GM19035 (cell line): Measurements from ENCODE around the gene COL2A1.

Experiments used
- ATAC-seq: cut with Tn5 transposase; IDR thresholded peaks from one replicate; pipeline ENCODE4 v1.9.1; 2021; ENCODE audit not compliant: unreplicated experiment

Gene COL2A1

DNA sequence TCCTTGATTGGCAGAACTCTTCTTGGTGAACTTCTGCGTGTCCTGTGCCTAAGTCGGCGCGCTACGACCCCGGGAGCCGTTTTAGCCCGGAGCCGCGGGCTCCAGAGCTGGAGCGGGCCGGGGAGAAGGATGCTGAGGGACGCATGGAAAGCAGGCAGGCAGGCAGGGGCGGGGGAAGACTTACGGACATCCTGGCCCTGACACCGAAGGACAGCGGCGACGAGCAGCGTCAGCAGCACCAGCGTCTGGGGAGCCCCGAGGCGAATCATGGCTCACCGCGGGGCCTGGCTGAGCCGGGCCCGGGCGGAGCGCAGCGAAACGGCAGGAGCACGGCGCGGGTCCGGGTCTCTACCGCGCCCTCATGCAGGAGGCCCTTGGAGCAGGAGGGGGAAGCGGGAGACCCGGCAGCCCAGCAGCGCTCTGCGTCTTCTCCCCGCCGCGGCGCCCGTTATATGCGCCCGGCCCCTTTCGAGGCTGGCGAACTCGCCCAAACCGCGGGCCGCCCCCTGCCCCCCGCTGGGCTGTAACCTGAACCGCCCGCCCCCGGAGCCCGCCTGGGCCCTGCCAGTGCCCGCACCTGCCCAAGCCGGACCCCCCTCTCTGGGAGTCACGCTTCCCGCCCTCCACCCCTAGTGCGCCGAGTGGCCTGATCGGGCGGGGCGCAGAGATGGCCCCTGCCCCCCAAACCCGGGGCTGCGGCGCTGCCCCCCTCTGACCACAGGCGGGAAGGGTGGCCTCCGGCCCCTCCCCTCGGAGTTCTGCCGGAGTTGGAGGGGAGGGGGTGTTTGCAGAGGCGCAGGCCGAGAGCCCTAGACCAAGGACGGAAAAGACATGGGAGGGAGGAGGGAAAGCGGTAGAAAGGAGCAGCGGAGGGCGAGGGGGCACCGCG is at the start of gene COL2A1:
Gene COL2A1 (minus strand): TSS at position 424 of the 889 bp plus-strand sequence. CDS start 155 bp downstream, at position 269.
- ATAC-seq = no peak

DNA sequence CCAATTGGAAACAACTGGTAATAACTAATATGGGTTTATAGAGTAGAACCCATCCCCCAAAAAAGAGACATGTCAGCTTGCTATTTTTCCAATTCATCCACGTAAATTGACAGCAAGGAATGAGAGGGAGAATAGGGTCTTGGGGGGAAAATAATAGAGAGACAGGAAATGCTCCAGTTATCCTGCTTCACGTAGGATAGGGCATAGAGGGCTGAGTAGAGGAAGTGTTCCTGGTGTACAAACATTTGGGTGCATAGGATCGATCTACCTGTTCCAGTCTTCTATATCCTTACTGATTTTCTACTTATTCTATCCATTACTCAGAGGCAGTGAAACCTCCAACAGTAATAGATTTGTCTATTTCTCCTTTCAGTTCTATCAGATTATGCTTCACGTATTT is 49.6 kb upstream of the COL2A1 start:
- no peak for ATAC-seq

DNA sequence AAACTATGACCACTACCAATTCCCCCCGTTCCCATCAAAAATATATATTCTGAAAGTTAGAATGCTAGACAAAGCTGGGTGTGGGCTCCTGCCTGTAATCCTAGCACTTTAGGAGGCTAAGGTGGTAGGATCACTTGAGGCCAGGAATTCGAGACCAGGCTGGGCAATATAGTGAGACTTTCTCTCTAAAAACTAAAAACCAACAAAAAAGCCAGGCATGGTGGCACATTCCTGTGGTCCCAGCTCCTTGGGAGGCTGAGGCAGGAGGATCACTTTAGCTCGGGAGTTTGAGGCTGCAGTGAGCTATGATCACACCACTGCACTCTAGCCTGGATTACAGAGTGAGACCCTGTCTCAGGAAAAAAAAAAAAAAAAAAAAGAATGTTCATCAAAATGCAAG is 48.8 kb upstream of the COL2A1 start:
- ATAC-seq = no peak

GRCh38 chr12:48051681-48052080 is 47.4 kb upstream of the COL2A1 start:
- ATAC-seq = no peak

DNA sequence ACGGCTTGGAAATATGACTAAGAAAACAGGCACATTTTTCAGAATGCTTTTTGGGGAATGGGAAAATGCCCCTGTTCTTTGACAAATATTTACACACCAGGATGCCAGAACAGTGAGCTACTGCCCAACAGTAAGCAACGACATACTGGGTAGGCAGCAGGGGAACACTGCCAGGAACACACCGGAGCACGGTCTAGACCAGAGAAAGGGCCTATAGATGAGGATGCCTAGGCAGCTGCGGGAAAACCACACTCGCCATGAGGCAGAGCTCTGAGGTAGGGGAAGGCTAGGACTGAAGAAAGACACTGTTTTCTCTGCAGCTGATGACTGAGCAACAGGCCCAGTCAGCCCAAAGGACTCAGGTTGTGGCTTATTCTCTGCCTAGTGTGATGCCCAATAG is 45.9 kb upstream of the COL2A1 start:
- no peak for ATAC-seq

DNA sequence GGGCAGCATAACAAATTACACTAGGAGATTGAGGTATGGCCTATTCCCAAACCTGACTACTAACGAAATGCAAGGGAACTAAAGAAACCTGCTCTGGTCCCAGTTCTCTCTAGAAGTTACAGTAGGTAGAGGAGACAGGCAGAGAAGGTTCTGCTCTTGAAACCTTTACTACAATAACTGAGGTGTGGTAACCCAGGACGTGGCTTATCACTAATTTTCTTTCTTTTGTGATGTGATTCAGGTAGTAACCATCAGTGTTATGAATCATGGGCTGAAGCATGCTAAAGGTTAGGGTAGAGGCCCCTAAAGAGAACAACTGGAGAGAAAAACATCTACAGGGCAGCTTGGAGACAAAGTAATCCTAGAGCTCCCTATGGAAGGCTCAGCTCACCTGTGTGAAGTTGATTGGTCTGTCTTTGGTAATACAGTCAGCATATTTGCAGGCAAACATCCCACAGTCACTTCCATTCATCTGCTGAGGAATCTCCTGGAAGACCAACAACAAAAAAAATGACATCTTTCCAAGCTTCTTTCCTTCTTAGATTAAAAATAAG is 41.8 kb upstream of the COL2A1 start:
- no peak for ATAC-seq

DNA sequence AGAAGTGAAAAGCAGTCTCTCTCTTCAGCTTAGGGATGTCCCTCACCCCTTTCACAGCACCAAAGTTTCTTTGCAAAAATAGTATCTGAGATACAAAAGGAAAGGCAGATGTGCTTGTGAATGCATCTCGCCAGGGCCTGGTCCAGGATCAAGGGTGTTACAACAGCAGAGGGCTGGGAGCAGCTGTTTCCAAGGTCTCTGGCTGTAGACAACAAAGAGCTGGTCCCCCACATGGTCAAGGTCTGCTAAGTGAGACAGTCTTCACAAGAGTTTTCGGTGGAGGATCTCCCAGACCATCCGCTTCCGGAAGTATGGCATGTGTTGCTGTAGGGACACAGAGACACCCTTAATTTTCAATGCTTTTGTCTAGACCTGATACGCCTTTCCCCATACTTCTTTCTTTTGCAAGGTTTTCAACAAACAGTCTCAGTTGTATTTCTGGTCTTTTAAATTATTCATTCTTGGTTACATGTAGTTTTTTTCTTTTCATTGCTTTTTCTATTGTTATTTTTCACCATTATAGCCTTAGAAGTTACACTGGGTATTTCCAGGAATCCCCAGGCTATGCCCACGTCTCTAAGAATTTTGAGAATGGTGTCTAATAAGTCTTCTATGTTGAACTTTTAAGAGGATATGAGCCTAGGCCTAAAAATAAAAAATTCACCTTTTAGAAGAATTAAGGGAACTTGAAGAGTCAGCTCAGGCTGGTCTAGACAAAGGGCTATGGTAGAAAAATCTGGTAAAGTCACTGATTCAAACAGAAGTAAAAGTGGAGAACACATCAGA is 41.0 kb upstream of the COL2A1 start:
- ATAC-seq = no peak

DNA sequence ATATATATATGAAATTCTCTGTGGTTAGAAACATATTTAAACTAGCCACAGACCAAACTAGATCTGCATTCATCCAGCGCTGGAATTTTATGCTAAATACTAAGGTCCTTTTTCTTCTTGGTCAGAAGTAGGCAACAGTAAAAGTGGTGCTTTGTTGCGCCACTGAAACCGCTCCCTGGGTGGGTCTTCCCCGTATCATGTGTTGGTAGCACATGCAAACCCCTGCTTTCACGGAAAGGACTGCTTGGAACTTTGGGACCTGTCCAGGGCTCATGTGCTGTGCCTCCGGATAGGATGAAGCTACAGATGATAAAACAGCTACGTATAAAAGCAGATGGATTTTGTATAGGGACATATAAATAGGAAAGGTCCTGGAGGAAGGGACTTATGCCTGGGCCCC is 40.1 kb upstream of the COL2A1 start:
- ATAC-seq = no peak

- ATAC-seq = no peak
Observed at GRCh38 chr12:48043771-48044170, 39.5 kb upstream of the COL2A1 start.

GRCh38 chr12:48041591-48042423 is 37.5 kb upstream of the COL2A1 start:
- no peak for ATAC-seq

- no peak for ATAC-seq
Observed at GRCh38 chr12:48040354-48040753, 36.1 kb upstream of the COL2A1 start.

GRCh38 chr12:48039151-48039550 is 34.9 kb upstream of the COL2A1 start:
- no peak for ATAC-seq

DNA sequence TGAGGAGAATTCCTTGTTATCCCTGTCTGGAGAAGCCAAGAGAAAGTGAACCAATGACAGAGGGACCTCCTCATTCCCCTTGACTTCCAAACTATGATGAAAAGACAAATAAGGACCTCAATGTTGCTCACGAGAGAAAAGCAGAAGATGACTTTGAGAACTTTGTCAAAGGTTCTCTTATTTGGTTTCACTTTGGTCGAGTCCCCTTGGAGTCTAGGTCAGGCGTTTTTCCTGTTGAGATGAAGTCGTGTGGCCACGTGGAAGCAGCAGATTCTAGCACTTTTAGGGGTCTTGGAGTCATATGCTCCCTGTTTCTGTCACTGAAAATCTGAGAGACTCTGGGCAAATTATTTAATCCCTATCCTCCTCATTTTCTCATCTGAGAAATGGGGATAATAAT is 33.8 kb upstream of the COL2A1 start:
- no peak for ATAC-seq

DNA sequence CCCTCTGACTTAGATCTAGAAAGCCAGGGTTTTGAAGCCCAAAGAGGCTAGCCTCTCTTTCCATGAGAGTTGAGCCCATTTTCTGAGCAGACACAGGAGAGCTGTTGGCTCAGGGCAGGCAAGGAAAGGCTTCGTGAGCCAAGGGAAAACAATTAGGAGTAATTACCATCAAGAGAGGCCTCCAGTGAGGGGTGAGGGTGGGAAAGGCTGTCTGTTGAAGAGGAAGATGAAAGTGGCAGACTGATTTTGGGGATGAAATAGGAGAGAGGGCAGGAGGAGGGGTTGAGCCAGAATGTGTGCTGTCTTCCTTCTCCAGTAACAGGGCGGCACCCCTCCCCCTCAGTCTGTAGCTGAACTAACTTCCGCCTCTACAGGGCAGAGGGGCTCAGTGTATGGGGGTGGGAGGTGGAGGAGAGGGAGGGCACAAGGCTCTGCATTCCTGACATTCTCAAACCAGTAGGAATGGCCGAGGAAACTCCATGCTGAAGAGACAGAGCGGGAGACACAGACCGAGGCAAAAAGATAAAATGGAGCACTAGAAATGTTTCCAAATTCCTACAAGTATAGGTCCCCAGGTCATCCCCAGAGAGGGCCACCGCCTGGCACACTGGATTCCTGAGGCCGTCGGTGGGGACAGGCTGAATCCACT is 33.1 kb upstream of the COL2A1 start:
- ATAC-seq = no peak

DNA sequence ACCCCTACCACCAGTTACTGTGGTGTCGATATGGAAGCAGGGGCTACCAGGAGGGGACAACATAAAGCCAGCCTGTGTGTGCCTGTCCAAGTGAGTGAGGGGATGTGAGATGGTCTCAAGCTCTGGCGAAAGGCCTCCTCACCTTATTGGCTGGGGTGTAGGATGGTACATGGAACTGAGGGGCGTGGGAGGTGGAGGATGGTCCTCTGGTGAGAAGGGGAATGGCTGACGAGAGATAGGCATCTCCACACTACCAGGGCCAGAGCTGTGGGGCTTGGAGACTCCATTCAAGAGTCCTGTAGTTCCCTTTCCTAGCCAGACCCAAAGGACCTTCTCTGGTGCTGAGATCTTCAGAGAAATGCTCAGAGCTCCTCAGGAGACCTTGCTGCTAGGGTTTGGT is 32.5 kb upstream of the COL2A1 start:
- no peak for ATAC-seq

DNA sequence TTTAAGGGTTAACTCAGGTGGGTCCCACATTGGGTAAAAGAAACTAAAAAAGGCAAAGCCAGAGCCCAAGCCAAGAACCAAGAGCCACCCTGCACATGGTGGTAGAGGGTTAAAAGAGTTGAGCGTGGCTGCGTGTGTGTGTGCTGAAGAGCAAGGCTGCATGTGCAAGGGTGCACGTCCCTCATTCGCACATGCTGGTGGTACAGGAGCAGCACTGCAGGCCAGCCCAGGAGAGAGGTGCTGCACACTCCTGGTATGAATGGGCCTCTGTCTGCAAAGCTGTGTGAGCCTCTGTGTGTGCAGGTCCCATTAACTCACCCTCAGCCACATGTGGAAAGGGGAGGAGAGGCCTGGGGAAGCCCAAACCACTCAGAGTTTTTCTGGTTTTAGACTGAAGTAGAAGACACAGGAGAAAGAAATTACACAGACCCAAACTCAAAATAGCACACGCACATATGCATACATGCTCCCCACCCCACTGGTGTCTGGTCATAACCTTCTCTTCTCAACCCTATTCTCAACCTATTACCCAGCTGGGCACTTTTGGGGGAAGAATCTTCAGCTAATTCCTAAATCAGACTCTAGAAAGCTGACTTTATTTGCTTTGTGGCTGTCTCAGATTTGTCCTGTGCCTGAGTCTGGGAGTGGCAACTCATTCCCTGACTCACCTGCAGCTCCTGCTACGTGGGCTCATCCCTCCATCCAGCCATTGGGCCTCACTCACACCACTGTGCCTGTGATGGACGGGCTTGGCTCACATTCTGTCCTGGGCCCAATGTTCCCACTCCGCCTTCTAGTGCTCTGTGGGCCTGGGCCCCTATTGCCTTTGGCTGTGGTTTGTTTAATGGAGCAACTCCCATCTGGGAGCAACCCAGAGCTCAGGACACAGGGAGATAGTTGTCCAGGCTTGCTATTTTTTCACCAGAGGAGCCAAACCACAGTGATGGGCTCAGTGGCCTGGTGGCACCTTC is 30.8 kb upstream of the COL2A1 start:
- no peak for ATAC-seq

DNA sequence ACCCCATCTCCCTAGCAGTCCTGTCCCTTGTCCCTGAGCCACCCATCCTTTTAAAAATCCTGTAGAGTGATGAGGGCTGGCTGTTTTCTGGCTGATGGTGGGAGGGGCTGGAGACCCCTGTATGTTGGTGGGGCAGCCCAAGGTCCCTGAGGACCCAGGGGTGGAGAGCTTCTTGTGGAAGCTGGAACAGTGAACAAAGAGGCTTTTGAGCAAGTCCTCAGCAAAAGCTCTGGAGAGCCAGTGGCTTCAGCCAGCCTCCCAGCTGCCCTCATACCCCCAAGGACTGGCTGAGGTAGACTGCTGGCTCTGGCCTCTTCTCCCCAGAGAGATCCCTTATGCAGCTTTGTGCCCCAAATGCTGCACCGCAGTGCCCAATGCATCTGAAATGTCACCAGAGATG is 29.2 kb upstream of the COL2A1 start:
- ATAC-seq = no peak

GRCh38 chr12:48032597-48032996 is 28.3 kb upstream of the COL2A1 start:
- no peak for ATAC-seq
